BJ (cell line): Measurements from ENCODE around the gene RTF1. TPM values are rescaled to one million over a fixed set of nuclear protein-coding genes. Genes with fewer than 3 reads are reported as not detected.

Experiments
- CTCF ChIA-PET: fragments of 350-600 bp; formaldehyde crosslinking; extraction: SDS; loops from one replicate; lab custom pipeline; 2021; ENCODE audit warnings: antibody characterized with exemption, inconsistent platforms; lab: Yijun Ruan, JAX
- POLR2A ChIA-PET: fragments of 300-600 bp; sonication (Branson Sonifier 250); formaldehyde crosslinking; extraction: SDS; loops from one replicate; lab custom pipeline; 2021; ENCODE audit warnings: antibody characterized with exemption; lab: Charles Lee
- DNase-seq: peaks from one replicate; pipeline ENCODE4 v3.0.0-alpha.2; 2011; ENCODE audit warnings: low read depth
- H3K27me3 ChIP-seq: 2 replicates; pipeline ENCODE4 v1.6.0; 2011; ENCODE audit warnings: low read length; ENCODE audit not compliant: control insufficient read depth, insufficient read depth
- H3K36me3 ChIP-seq: 2 replicates; pipeline ENCODE4 v1.5.1; 2011; ENCODE audit warnings: low read length; ENCODE audit not compliant: control insufficient read depth, insufficient read depth
- H3K4me3 ChIP-seq: 2 replicates; pipeline ENCODE4 v1.5.1; 2011; ENCODE audit warnings: low read depth, mild to moderate bottlenecking, control low read depth, low read length
- polyA plus RNA-seq: library from polyadenylated mRNA; depleted of rRNA; stranded (reverse); fragments of >200 nt; gene quantifications from 2 replicates; pipeline ENCODE4 v1.2.3, GENCODE V29; 2011
- TF ChIP-seq, protein P1 (sequence below): IDR thresholded peaks from 2 replicates; pipeline ENCODE4 v1.5.1; 2011; ENCODE audit warnings: low read depth, mild to moderate bottlenecking, control low read depth, inconsistent platforms, low read length, moderate library complexity; ENCODE audit not compliant: insufficient read depth

The RTF1 gene
- polyA plus RNA-seq, 1 experiment = 22.6 TPM

DNA sequence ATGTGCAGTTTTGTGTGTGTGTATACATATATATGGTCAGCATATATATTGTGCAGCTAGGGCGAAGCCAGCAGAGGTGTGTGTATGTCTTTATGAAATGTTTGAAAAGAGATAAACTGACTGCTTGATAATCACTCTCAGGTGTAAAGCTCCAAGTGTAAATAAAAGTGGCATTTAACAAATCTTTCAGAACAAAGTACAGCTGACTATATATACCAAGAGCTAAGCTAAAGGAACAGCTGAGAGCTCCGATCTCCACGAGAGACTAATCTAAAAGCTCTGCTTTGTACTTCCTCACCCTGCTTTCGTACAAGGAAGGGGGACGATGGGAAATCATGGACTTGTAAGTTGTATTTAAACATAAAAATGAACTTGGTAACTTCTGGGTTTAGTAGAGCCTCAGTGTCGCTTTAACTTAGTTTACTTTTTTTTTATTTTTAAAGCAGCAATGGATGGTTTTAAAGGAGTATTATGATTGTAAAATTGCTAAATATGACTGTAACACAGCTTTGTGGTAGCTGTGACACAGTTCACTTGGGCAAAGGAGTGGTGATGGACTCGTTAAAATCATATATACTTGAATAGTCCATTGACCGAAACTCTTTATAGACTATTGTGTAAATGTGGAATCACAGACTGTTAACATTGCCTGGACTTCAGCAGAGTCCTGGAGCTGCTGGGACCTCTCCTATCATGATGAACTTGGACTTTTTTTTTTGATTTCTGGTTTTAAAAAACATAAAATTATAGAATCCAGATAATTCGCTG is 65.4 kb downstream of the RTF1 start:
- no peak for DNase-seq
- POLR2A ChIA-PET = no interaction called here
- Histone ChIP-seq H3K27me3 (no peaks in the 10 kb centered on the region), H3K4me3 (no peak overlapping the region), H3K36me3 (peaks cover 18% of the 10 kb centered on the region)
- TF ChIP-seq, protein P1, sequence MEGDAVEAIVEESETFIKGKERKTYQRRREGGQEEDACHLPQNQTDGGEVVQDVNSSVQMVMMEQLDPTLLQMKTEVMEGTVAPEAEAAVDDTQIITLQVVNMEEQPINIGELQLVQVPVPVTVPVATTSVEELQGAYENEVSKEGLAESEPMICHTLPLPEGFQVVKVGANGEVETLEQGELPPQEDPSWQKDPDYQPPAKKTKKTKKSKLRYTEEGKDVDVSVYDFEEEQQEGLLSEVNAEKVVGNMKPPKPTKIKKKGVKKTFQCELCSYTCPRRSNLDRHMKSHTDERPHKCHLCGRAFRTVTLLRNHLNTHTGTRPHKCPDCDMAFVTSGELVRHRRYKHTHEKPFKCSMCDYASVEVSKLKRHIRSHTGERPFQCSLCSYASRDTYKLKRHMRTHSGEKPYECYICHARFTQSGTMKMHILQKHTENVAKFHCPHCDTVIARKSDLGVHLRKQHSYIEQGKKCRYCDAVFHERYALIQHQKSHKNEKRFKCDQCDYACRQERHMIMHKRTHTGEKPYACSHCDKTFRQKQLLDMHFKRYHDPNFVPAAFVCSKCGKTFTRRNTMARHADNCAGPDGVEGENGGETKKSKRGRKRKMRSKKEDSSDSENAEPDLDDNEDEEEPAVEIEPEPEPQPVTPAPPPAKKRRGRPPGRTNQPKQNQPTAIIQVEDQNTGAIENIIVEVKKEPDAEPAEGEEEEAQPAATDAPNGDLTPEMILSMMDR = no peak
- CTCF ChIA-PET = interaction anchor here (0.6 to 1.8 kb wide), 4 partner anchors 8 to 262 kb away, joined by 3 to 6 read pairs (median 4); no protein-coding TSS in a partner anchor

GRCh38 chr15:41483115-41483514 is 66.2 kb downstream of the RTF1 start:
- Histone ChIP-seq H3K27me3 (no peaks in the 10 kb centered on the region), H3K4me3 (no peak overlapping the region), H3K36me3 (peaks cover 18% of the 10 kb centered on the region)
- DNase-seq = no peak
- TF ChIP-seq, protein P1 = no peak
- CTCF ChIA-PET = interaction anchor here (1.0 kb wide), 1 partner anchor 27 kb away, joined by 3 read pairs; no protein-coding TSS in a partner anchor
- POLR2A ChIA-PET = no interaction called here

DNA sequence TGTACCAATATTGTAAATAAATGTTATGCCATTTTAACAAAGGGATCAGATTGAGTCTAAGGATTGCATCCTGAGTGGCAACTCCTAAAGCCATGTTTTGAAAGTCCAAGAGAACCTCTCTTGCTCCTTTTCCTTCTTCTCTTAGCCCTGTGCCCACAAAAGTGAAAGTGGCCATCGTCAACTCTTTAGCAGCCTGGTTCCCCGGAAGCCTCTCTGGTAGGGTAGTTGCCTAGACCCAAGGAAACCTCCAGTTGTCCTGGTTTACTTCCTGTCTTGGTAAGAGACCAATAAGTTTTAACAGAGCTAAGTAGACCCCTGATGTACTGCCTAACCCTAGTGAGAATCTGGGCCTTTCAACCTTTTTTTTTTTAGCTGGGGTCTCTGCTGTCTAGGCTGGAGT is 66.6 kb downstream of the RTF1 start:
- peaks cover 16% of the 10 kb centered on the region for H3K36me3 ChIP-seq
- no peak for DNase-seq
- CTCF ChIA-PET = interaction anchor here (0.6 to 1.9 kb wide), 5 partner anchors 8 to 27 kb away, joined by 3 to 5 read pairs (median 3); no protein-coding TSS in a partner anchor
- no peaks in the 10 kb centered on the region for H3K27me3 ChIP-seq
- TF ChIP-seq, protein P1 = no peak
- H3K4me3 ChIP-seq = no peak overlapping the region
- POLR2A ChIA-PET = no interaction called here

- CTCF ChIA-PET = interaction anchor here (1.5 to 1.9 kb wide), 2 partner anchors 10 to 19 kb away, joined by 4 to 5 read pairs; no protein-coding TSS in a partner anchor
- no peaks in the 10 kb centered on the region for H3K27me3 ChIP-seq
- H3K36me3 ChIP-seq = peaks cover 10% of the 10 kb centered on the region
- no peak overlapping the region for H3K4me3 ChIP-seq
- no peak for DNase-seq
- POLR2A ChIA-PET = no interaction called here
- TF ChIP-seq, protein P1 = no peak
These were observed 68.2 kb downstream of the RTF1 start for GRCh38 chr15:41484937-41485625.

- POLR2A ChIA-PET = no interaction called here
- no peak overlapping the region for H3K4me3 ChIP-seq
- CTCF ChIA-PET = interaction anchor here (1.0 kb wide), 1 partner anchor 20 kb away, joined by 4 read pairs; no protein-coding TSS in a partner anchor
- DNase-seq = no peak
- no peaks in the 10 kb centered on the region for H3K27me3 ChIP-seq
- TF ChIP-seq, protein P1 = no peak
- peaks cover 3% of the 10 kb centered on the region for H3K36me3 ChIP-seq
These were observed 69.4 kb downstream of the RTF1 start for GRCh38 chr15:41486286-41486685.
